Astrocyte of the hippocampus (primary cell): ENCODE data around the gene CORO2B.
A peak's percentile ranks its signal among the peaks of the same experiment; 100 is the strongest.
"Not testable (repeated sequence)": the region's sequence is repeated elsewhere in the genome, so short reads cannot be mapped to it uniquely, and the experiment has no call there.

ENCODE experiments used
- DNase-seq: peaks from one replicate; pipeline ENCODE4 v3.0.0; 2011; ENCODE audit warnings: low read depth, low spot score

CORO2B gene

GRCh38 chr15:68725736-68726135 lies 146.9 kb downstream of the CORO2B start:
- no peak for DNase-seq

GRCh38 chr15:68726246-68726645 lies 147.5 kb downstream of the CORO2B start:
- DNase-seq = no peak

- peak; percentile 69 for DNase-seq
These were observed 151.1 kb downstream of the CORO2B start for GRCh38 chr15:68729789-68730411.

- peak; percentile 63 for DNase-seq
These were observed 151.7 kb downstream of the CORO2B start for GRCh38 chr15:68730471-68730919.

- DNase-seq = no peak
These were observed 152.4 kb downstream of the CORO2B start for GRCh38 chr15:68730976-68731897.

- no peak for DNase-seq
These were observed 153.7 kb downstream of the CORO2B start for GRCh38 chr15:68732451-68732850.

GRCh38 chr15:68733666-68734065 lies 154.9 kb downstream of the CORO2B start:
- no peak for DNase-seq

- DNase-seq = no peak
These were observed 155.6 kb downstream of the CORO2B start for GRCh38 chr15:68734352-68734751.

GRCh38 chr15:68734881-68735280 lies 156.1 kb downstream of the CORO2B start:
- no peak for DNase-seq

- DNase-seq = no peak
These were observed 156.8 kb downstream of the CORO2B start for GRCh38 chr15:68735610-68736009.

GRCh38 chr15:68739390-68740080 lies 160.7 kb downstream of the CORO2B start:
- DNase-seq = peak; percentile 20

- DNase-seq = no peak
These were observed 164.5 kb downstream of the CORO2B start for GRCh38 chr15:68743256-68743655.

GRCh38 chr15:68749365-68749764 lies 170.6 kb downstream of the CORO2B start:
- no peak for DNase-seq

GRCh38 chr15:68749793-68750192 lies 171.0 kb downstream of the CORO2B start:
- no peak for DNase-seq

GRCh38 chr15:68751622-68752021 lies 172.8 kb downstream of the CORO2B start:
- no peak for DNase-seq

GRCh38 chr15:68755731-68756130 lies 176.9 kb downstream of the CORO2B start:
- no peak for DNase-seq

GRCh38 chr15:68759982-68760579 lies 181.3 kb downstream of the CORO2B start:
- not testable (repeated sequence) for DNase-seq

- no peak for DNase-seq
These were observed 184.3 kb downstream of the CORO2B start for GRCh38 chr15:68763063-68763462.

- DNase-seq = no peak
These were observed 185.3 kb downstream of the CORO2B start for GRCh38 chr15:68764090-68764489.

GRCh38 chr15:68765602-68766368 lies 187.0 kb downstream of the CORO2B start:
- no peak for DNase-seq

GRCh38 chr15:68767833-68768232 lies 189.0 kb downstream of the CORO2B start:
- no peak for DNase-seq
